ENCODE measurements around the gene ZGPAT.

The ZGPAT gene

GRCh38 chr20:63692436-63693082 is 15.3 kb upstream of the ZGPAT start:
- DNase-seq: no peak

GRCh38 chr20:63693083-63693732 is 14.6 kb upstream of the ZGPAT start:
- no peak for DNase-seq

- no peak for DNase-seq
These were observed 13.9 kb upstream of the ZGPAT start for GRCh38 chr20:63693733-63694583.

GRCh38 chr20:63694584-63695423 is 13.0 kb upstream of the ZGPAT start:
- no peak for DNase-seq

- DNase-seq: no peak
These were observed 12.2 kb upstream of the ZGPAT start for GRCh38 chr20:63695424-63696305.

GRCh38 chr20:63696306-63696627 is 11.6 kb upstream of the ZGPAT start:
- no peak for DNase-seq

GRCh38 chr20:63696628-63697356 is 11.0 kb upstream of the ZGPAT start, which contains the start of gene TNFRSF6B:
TSS of gene TNFRSF6B (plus strand) at chr20:63696652. CDS start at chr20:63696768, 116 bp downstream.
- no peak for DNase-seq

- DNase-seq: no peak
These were observed 10.4 kb upstream of the ZGPAT start for GRCh38 chr20:63697357-63697867.

- DNase-seq: no peak
These were observed 9.8 kb upstream of the ZGPAT start for GRCh38 chr20:63697868-63698545.

GRCh38 chr20:63698739-63699465 is 8.9 kb upstream of the ZGPAT start:
- DNase-seq: no peak

GRCh38 chr20:63699466-63700198 is 8.2 kb upstream of the ZGPAT start:
- DNase-seq: no peak

GRCh38 chr20:63700199-63701050 is 7.4 kb upstream of the ZGPAT start:
- no peak for DNase-seq

GRCh38 chr20:63701051-63701328 is 6.8 kb upstream of the ZGPAT start:
- DNase-seq: no peak

- no peak for DNase-seq
These were observed 6.4 kb upstream of the ZGPAT start for GRCh38 chr20:63701329-63702035.

- DNase-seq: no peak
These were observed 5.7 kb upstream of the ZGPAT start for GRCh38 chr20:63702036-63702665.

- no peak for DNase-seq
These were observed 4.9 kb upstream of the ZGPAT start for GRCh38 chr20:63702751-63703470.

Data from activated T-cell treated with anti-CD3 and anti-CD28 coated beads for 4 hours (primary cell).